ENCODE data around the gene KIAA0040. TPM values are rescaled to one million over a fixed set of nuclear protein-coding genes. Genes with fewer than 3 reads are reported as not detected.

The KIAA0040 gene
- total and polyA plus RNA-seq, 4 donors, result 5.6 to 25.8 (median 17.0) TPM

GRCh38 chr1:175155936-175156335, 36.6 kb downstream of the KIAA0040 start:
- DNase-seq (no peak), ATAC-seq (ENCODE audit: low FRiP score) (no peak)
- WGBS, 2 donors, result 75 to 83% methylated on average over 5 of the region's 5 CpGs
- Histone ChIP-seq H3K27me3 (ENCODE audit: control insufficient read depth in 1 of 2, insufficient read depth in 2 of 2, low read length in 1 of 2) (no peaks in the 10 kb centered on the region), H3K4me1 (ENCODE audit: control insufficient read depth in 1 of 2, insufficient read depth in 2 of 2, low read length in 2 of 2) (no peaks in the 10 kb centered on the region), H3K9me3 (ENCODE audit: control insufficient read depth, low read length) (no peaks in the 10 kb centered on the region), H3K4me3 (ENCODE audit: low read length in 2 of 2) (no peak overlapping the region), H3K27ac (ENCODE audit: low read depth in 1 of 2, low read length in 2 of 2) (no peak overlapping the region), H3K36me3 (ENCODE audit: control insufficient read depth in 1 of 2, insufficient read depth in 2 of 2, low read length in 1 of 2) (peaks cover 4 to 6% of the 10 kb centered on the region in 2 donors)
- intact Hi-C loops (cut with DNase I), result loop anchor here (2.0 to 10.0 kb wide), 4 partner anchors 65 to 1689 kb away; no protein-coding TSS in a partner anchor

- no peak overlapping the region for H3K4me3 ChIP-seq (ENCODE audit: low read length in 2 of 2)
- DNase-seq (no peak), ATAC-seq (ENCODE audit: low FRiP score) (no peak)
- no peaks in the 10 kb centered on the region for H3K9me3 ChIP-seq (ENCODE audit: control insufficient read depth, low read length)
- H3K27me3 ChIP-seq (ENCODE audit: control insufficient read depth in 1 of 2, insufficient read depth in 2 of 2, low read length in 1 of 2), result no peaks in the 10 kb centered on the region
- peaks cover 3 to 4% of the 10 kb centered on the region in 2 donors for H3K36me3 ChIP-seq (ENCODE audit: control insufficient read depth in 1 of 2, insufficient read depth in 2 of 2, low read length in 1 of 2)
- intact Hi-C loops (cut with DNase I), result loop anchor here (2.0 to 10.0 kb wide), 4 partner anchors 65 to 1689 kb away; no protein-coding TSS in a partner anchor
- no peaks in the 10 kb centered on the region for H3K4me1 ChIP-seq (ENCODE audit: control insufficient read depth in 1 of 2, insufficient read depth in 2 of 2, low read length in 2 of 2)
- WGBS, 2 donors, result 76 to 85% methylated on average over 4 of the region's 4 CpGs
- H3K27ac ChIP-seq (ENCODE audit: low read depth in 1 of 2, low read length in 2 of 2), result no peak overlapping the region
Observed at GRCh38 chr1:175155473-175155856, 37.1 kb downstream of the KIAA0040 start.

GRCh38 chr1:175154629-175155472, 37.7 kb downstream of the KIAA0040 start:
- no peaks in the 10 kb centered on the region for H3K27me3 ChIP-seq (ENCODE audit: control insufficient read depth in 1 of 2, insufficient read depth in 2 of 2, low read length in 1 of 2)
- DNase-seq (peak; percentile 76 to 90), ATAC-seq (ENCODE audit: low FRiP score) (peak; percentile 76)
- no peaks in the 10 kb centered on the region for H3K36me3 ChIP-seq (ENCODE audit: control insufficient read depth in 1 of 2, insufficient read depth in 2 of 2, low read length in 1 of 2)
- H3K4me1 ChIP-seq (ENCODE audit: control insufficient read depth in 1 of 2, insufficient read depth in 2 of 2, low read length in 2 of 2), result no peaks in the 10 kb centered on the region
- H3K27ac ChIP-seq (ENCODE audit: low read depth in 1 of 2, low read length in 2 of 2), result no peak overlapping the region
- no peak overlapping the region for H3K4me3 ChIP-seq (ENCODE audit: low read length in 2 of 2)
- no peaks in the 10 kb centered on the region for H3K9me3 ChIP-seq (ENCODE audit: control insufficient read depth, low read length)
- WGBS, 2 donors, result 25 to 26% methylated on average over 11 of the region's 11 CpGs
- intact Hi-C loops (cut with DNase I), result loop anchor here (2.0 to 10.0 kb wide), 6 partner anchors 66 to 1690 kb away; no protein-coding TSS in a partner anchor

- peak; percentile 80 for ATAC-seq (ENCODE audit: low FRiP score)
- intact Hi-C loops (cut with DNase I), result loop anchor here (1.0 to 10.0 kb wide), 6 partner anchors 167 to 1693 kb away; no protein-coding TSS in a partner anchor
Observed at GRCh38 chr1:175152006-175152652, 40.4 kb downstream of the KIAA0040 start.

GRCh38 chr1:175150596-175151319, 41.8 kb downstream of the KIAA0040 start:
- no peak overlapping the region for H3K4me3 ChIP-seq (ENCODE audit: low read length in 2 of 2)
- no peaks in the 10 kb centered on the region for H3K9me3 ChIP-seq (ENCODE audit: control insufficient read depth, low read length)
- no peak overlapping the region for H3K27ac ChIP-seq (ENCODE audit: low read depth in 1 of 2, low read length in 2 of 2)
- ATAC-seq (ENCODE audit: low FRiP score), result no peak
- no peaks in the 10 kb centered on the region for H3K4me1 ChIP-seq (ENCODE audit: control insufficient read depth in 1 of 2, insufficient read depth in 2 of 2, low read length in 2 of 2)
- no peaks in the 10 kb centered on the region for H3K36me3 ChIP-seq (ENCODE audit: control insufficient read depth in 1 of 2, insufficient read depth in 2 of 2, low read length in 1 of 2)
- H3K27me3 ChIP-seq (ENCODE audit: control insufficient read depth in 1 of 2, insufficient read depth in 2 of 2, low read length in 1 of 2), result no peaks in the 10 kb centered on the region
- intact Hi-C loops (cut with DNase I), result loop anchor here (5.0 to 10.0 kb wide), 4 partner anchors 737 to 1694 kb away; no protein-coding TSS in a partner anchor
- no peak for DNase-seq
- WGBS, 2 donors, result 60 to 65% methylated on average over 9 of the region's 9 CpGs

More at GRCh38 chr1:175152006-175152652, 40.4 kb downstream of the KIAA0040 start:
- Histone ChIP-seq H3K4me3 (ENCODE audit: low read length in 2 of 2) (no peak overlapping the region), H3K4me1 (ENCODE audit: control insufficient read depth in 1 of 2, insufficient read depth in 2 of 2, low read length in 2 of 2) (no peaks in the 10 kb centered on the region), H3K27me3 (ENCODE audit: control insufficient read depth in 1 of 2, insufficient read depth in 2 of 2, low read length in 1 of 2) (no peaks in the 10 kb centered on the region), H3K27ac (ENCODE audit: low read depth in 1 of 2, low read length in 2 of 2) (no peak overlapping the region), H3K9me3 (ENCODE audit: control insufficient read depth, low read length) (no peaks in the 10 kb centered on the region), H3K36me3 (ENCODE audit: control insufficient read depth in 1 of 2, insufficient read depth in 2 of 2, low read length in 1 of 2) (no peaks in the 10 kb centered on the region)
- 4 to 6% methylated on average over 13 to 15 of the region's 15 CpGs for WGBS, 2 donors
- DNase-seq, result peak; percentile 61 to 83

- H3K4me1 ChIP-seq (ENCODE audit: control insufficient read depth in 1 of 2, insufficient read depth in 2 of 2, low read length in 2 of 2), result no peaks in the 10 kb centered on the region
- 70 to 71% methylated on average over 7 of the region's 7 CpGs for whole genome bisulfite sequencing, 2 donors
- no peak for DNase-seq
- no peaks in the 10 kb centered on the region for H3K27me3 ChIP-seq (ENCODE audit: control insufficient read depth in 1 of 2, insufficient read depth in 2 of 2, low read length in 1 of 2)
- ATAC-seq (ENCODE audit: low FRiP score), result no peak
- intact Hi-C loops (cut with DNase I), result loop anchor here in 1 of 2 donors (5.0 kb wide), 1 partner anchor 116 kb away; no protein-coding TSS in a partner anchor
- H3K36me3 ChIP-seq (ENCODE audit: control insufficient read depth in 1 of 2, insufficient read depth in 2 of 2, low read length in 1 of 2), result no peaks in the 10 kb centered on the region
- no peak overlapping the region for H3K4me3 ChIP-seq (ENCODE audit: low read length in 2 of 2)
- no peaks in the 10 kb centered on the region for H3K9me3 ChIP-seq (ENCODE audit: control insufficient read depth, low read length)
- no peak overlapping the region for H3K27ac ChIP-seq (ENCODE audit: low read depth in 1 of 2, low read length in 2 of 2)
Observed at GRCh38 chr1:175148068-175148467, 44.5 kb downstream of the KIAA0040 start.

GRCh38 chr1:175147569-175147968, 45.0 kb downstream of the KIAA0040 start:
- no peaks in the 10 kb centered on the region for H3K36me3 ChIP-seq (ENCODE audit: control insufficient read depth in 1 of 2, insufficient read depth in 2 of 2, low read length in 1 of 2)
- H3K4me1 ChIP-seq (ENCODE audit: control insufficient read depth in 1 of 2, insufficient read depth in 2 of 2, low read length in 2 of 2), result no peaks in the 10 kb centered on the region
- intact Hi-C loops (cut with DNase I), result loop anchor here in 1 of 2 donors (5.0 kb wide), 1 partner anchor 115 kb away; no protein-coding TSS in a partner anchor
- H3K4me3 ChIP-seq (ENCODE audit: low read length in 2 of 2), result no peak overlapping the region
- no peaks in the 10 kb centered on the region for H3K27me3 ChIP-seq (ENCODE audit: control insufficient read depth in 1 of 2, insufficient read depth in 2 of 2, low read length in 1 of 2)
- WGBS, 2 donors, result 96% methylated on average over 5 of the region's 5 CpGs
- no peaks in the 10 kb centered on the region for H3K9me3 ChIP-seq (ENCODE audit: control insufficient read depth, low read length)
- H3K27ac ChIP-seq (ENCODE audit: low read depth in 1 of 2, low read length in 2 of 2), result no peak overlapping the region
- no peak for ATAC-seq (ENCODE audit: low FRiP score)
- DNase-seq, result no peak

- H3K27ac ChIP-seq (ENCODE audit: low read depth in 1 of 2, low read length in 2 of 2), result no peak overlapping the region
- no peaks in the 10 kb centered on the region for H3K27me3 ChIP-seq (ENCODE audit: control insufficient read depth in 1 of 2, insufficient read depth in 2 of 2, low read length in 1 of 2)
- no peak overlapping the region for H3K4me3 ChIP-seq (ENCODE audit: low read length in 2 of 2)
- H3K4me1 ChIP-seq (ENCODE audit: control insufficient read depth in 1 of 2, insufficient read depth in 2 of 2, low read length in 2 of 2), result no peaks in the 10 kb centered on the region
- H3K9me3 ChIP-seq (ENCODE audit: control insufficient read depth, low read length), result no peaks in the 10 kb centered on the region
- DNase-seq (peak; percentile 77 to 89), ATAC-seq (ENCODE audit: low FRiP score) (peak; percentile 78)
- 27 to 31% methylated on average over 21 of the region's 21 CpGs for WGBS, 2 donors
- no peaks in the 10 kb centered on the region for H3K36me3 ChIP-seq (ENCODE audit: control insufficient read depth in 1 of 2, insufficient read depth in 2 of 2, low read length in 1 of 2)
- intact Hi-C loops (cut with DNase I), result loop anchor here in 1 of 2 donors (5.0 kb wide), 1 partner anchor 114 kb away; no protein-coding TSS in a partner anchor
Observed at GRCh38 chr1:175146529-175147213, 45.9 kb downstream of the KIAA0040 start.

Data from aorta (tissue), 5 donors.